GM12872 (cell line): ENCODE results near the gene NOL9.
A peak's percentile ranks its signal among the peaks of the same experiment; 100 is the strongest.

Experiments used
- TF ChIP-seq, protein P1 (sequence below): IDR thresholded peaks from 3 replicates; pipeline ENCODE4 v1.5.1; 2011; ENCODE audit warnings: low read depth, mild to moderate bottlenecking, low read length, moderate library complexity; ENCODE audit not compliant: insufficient read depth

The NOL9 gene

DNA sequence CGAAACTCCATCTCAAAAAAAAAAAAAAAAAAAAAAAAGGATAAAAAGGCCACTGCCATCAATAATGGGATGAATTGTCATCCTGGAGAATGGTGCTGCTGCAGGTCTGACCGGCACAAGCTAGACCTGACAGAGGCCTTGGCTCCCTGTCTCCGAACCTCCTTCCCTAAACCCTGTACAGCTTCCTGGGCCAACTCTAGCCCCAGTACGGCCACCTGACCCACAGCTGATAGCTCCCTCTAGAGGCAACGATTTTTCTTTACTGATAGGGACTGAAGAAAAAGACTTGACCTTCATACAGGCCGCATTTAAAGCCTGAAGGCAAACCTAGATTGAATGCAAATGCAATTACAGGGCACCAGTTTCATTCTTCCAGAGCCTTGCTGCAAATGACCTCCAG is 30.7 kb downstream of the NOL9 start:
- TF ChIP-seq, protein P1, sequence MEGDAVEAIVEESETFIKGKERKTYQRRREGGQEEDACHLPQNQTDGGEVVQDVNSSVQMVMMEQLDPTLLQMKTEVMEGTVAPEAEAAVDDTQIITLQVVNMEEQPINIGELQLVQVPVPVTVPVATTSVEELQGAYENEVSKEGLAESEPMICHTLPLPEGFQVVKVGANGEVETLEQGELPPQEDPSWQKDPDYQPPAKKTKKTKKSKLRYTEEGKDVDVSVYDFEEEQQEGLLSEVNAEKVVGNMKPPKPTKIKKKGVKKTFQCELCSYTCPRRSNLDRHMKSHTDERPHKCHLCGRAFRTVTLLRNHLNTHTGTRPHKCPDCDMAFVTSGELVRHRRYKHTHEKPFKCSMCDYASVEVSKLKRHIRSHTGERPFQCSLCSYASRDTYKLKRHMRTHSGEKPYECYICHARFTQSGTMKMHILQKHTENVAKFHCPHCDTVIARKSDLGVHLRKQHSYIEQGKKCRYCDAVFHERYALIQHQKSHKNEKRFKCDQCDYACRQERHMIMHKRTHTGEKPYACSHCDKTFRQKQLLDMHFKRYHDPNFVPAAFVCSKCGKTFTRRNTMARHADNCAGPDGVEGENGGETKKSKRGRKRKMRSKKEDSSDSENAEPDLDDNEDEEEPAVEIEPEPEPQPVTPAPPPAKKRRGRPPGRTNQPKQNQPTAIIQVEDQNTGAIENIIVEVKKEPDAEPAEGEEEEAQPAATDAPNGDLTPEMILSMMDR: peak; percentile 57

DNA sequence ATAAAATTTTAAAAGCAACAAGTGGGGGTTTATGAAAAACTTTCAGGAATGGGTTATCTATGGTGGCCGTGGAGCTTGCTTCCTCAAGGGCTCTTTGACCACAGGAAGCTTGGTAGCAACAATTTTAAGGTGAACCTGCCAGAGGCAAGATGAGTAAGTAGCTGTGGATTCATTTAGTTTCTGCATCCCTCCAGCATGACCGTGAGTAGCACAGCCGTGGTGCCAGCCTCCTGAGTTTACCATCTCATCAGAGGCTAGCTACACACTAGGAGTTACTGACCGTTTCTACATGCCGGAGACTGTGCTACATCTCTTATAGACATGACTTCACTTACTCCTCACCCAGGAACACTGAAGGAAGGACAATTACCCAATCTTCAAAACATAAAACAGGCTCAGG is 32.8 kb downstream of the NOL9 start:
- TF ChIP-seq, protein P1: no peak

DNA sequence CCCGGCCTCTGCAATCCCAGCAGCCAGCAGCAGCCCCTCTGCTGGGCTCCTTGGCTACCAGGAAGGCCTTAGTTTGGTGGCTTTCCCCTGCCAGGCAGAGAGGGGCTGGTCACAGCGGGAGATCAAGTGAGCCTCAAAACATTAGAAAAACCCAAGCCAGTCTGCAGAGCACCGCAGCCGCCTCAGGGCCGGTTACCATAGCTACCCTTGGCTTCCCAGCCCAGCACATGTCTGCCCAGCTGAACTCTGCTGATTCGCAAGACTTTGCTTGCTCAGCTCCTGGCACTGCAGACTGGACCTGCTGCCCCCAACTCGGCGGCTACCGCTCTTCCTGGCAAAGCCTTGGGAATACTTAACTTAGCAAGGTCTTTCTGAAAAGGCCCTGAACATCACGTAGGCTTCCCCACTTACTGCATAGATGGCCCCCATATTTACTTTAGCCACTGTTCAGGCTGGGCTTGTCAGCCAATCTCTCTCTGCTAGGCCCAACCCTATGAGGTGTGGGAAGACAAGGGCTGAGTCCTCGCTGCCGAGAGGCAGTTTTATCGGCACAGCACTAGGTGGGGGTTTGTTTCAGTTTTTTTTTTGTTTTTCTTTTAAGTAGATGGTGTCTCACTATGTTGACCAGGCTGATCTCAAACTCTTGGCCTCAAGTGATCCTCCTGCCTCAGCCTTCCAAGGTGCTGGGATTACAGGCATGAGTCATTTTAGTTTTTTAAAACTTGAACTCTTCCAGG is 34.2 kb downstream of the NOL9 start:
- TF ChIP-seq, protein P1: no peak

DNA sequence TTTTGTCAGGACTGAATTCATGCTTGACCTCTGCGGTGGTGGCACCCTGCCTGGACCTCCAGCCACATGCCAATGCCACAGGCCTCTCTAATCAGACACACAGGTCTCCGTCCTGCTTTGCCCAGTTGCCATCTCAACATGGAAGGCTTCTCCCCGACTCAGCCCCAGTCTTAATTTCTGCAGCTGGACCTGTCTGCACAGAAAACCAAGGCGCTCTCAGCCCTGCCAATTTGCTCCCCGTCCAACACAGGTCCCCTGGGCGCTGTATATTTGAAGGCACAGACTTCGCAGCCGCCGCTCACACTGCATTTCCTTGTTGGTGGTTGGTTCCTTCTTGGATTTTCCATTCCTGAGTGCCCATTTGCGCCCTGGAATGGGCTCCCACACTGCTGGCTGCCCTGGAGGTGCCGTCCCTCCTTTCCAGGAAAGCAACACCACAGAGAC is 34.8 kb downstream of the NOL9 start:
- TF ChIP-seq, protein P1: no peak

DNA sequence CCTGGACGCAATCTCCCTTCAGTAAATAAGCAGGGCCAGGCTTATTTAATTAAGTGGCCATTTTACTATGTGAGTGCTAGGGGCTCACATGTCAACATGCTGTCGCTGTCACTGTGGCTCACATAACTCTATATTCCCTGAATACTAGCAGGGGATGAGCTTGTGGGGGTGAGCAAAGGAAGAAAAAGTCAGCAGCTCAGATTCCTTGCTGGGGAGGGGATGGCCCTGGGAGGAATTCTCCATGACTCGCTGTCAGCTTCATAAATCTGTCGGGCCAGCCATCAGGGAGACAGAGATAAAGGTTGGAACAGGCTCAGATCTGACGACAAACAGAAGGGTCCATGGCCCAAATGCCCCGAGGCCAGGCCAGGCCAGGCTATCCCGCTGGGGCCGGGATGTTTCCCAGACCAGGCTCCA is 36.9 kb downstream of the NOL9 start:
- TF ChIP-seq, protein P1: no peak

DNA sequence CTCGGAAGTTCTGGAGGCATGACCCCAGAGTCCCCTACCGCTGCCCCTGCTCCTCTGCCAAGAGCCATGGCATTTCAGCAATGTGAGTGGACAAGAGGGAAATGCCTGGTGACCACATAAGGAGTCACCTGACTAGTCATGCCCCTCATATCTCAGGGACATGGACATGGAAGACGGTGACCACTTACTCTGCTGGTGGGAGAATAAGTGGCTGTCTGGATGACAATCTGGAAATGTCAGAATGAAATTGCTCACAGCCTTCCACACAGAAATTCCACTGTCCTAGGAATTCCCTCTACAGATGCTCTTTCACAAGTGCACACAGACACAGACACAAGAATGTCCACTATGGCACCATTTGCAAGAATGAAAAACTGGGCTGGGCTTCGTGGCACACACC is 38.5 kb downstream of the NOL9 start:
- TF ChIP-seq, protein P1: no peak

DNA sequence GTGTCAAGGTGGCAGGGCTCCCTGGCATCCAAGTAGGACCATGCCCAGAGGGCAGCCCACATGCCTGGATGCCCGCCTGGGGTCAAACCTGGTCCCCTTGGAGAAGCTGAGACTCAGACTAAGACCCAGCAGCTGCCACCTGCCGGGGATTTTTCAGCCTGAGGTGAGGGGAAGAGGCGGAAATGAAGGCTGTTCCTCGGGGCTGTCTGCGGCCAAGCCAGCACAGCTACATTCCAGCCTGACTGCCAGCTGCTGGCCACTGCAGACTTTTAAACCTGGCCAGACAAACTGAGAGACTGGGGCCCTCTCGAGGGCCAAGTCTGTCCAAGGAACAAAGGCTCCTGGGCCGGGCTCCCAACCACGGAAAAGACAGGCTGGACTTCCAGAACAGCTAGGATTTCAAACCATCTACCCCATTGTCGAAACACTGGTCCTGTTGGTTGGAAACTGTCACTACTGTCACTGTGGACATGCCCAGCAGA is 41.0 kb downstream of the NOL9 start:
- TF ChIP-seq, protein P1: no peak

DNA sequence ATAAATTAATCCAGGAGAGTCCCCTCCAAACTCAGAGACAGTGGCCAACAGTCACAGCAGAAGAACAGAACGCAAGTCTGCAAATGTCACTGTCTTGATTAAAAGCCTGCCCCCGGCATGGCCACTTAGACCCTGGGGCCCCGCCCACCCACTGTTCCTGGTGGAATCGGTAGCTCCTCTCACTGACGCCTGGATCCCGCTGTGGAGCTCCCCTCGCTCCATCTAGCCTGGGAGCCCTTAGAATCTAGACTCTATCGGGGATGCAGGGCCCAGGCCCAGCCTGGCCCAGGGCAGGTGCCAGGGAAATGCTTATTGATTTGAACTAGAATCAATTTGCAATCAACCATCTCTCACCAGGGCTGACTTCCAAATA is 41.4 kb downstream of the NOL9 start:
- TF ChIP-seq, protein P1: no peak
